Upper lobe of left lung (tissue), 4 donors: ENCODE data around the gene TNFAIP8L3.

Source experiments
- CTCF ChIP-seq, 6 experiments: fragments of 450-650 bp in 4 of 6; fragments of 200-600 bp in 2 of 6; sonication (generic) in 2 of 6; IDR thresholded peaks; one replicate each; pipeline ENCODE4 v1.5.1; 2016 to 2019; ENCODE audit warnings: antibody characterized with exemption in 6 of 6
- EP300 ChIP-seq, 4 donors: sonication (generic); formaldehyde crosslinking; IDR thresholded peaks; one replicate each; pipeline ENCODE4 v1.5.1; 2017; ENCODE audit warnings: antibody characterized with exemption in 4 of 4, control low read depth in 2 of 4
- POLR2A ChIP-seq, 4 donors: fragments of 450-650 bp; IDR thresholded peaks; one replicate each; pipeline ENCODE4 v1.5.1; 2016 to 2017; ENCODE audit warnings: antibody characterized with exemption in 4 of 4, mild to moderate bottlenecking in 2 of 4
- POLR2AphosphoS5 ChIP-seq, 2 donors: sonication (generic); formaldehyde crosslinking; IDR thresholded peaks; one replicate each; pipeline ENCODE4 v1.5.1; 2017; ENCODE audit warnings: antibody characterized with exemption in 2 of 2

- no peak for TF ChIP-seq CTCF (IDR thresholded peaks at IDR 0.05)
- no peak for TF ChIP-seq POLR2AphosphoS5 (IDR thresholded peaks at IDR 0.05)
- no peak for TF ChIP-seq POLR2A (IDR thresholded peaks at IDR 0.05)
- TF ChIP-seq EP300 (IDR thresholded peaks at IDR 0.05), result no peak
Measured at GRCh38 chr15:51025454-51025846, 69.3 kb downstream of the TNFAIP8L3 start.
